Activated gamma-delta T cell (primary cell): ENCODE data around the gene LAIR1.

ENCODE experiments used
- DNase-seq: peaks from one replicate; lab custom pipeline; 2025; lab: John Stamatoyannopoulos, UW

LAIR1 gene

DNA sequence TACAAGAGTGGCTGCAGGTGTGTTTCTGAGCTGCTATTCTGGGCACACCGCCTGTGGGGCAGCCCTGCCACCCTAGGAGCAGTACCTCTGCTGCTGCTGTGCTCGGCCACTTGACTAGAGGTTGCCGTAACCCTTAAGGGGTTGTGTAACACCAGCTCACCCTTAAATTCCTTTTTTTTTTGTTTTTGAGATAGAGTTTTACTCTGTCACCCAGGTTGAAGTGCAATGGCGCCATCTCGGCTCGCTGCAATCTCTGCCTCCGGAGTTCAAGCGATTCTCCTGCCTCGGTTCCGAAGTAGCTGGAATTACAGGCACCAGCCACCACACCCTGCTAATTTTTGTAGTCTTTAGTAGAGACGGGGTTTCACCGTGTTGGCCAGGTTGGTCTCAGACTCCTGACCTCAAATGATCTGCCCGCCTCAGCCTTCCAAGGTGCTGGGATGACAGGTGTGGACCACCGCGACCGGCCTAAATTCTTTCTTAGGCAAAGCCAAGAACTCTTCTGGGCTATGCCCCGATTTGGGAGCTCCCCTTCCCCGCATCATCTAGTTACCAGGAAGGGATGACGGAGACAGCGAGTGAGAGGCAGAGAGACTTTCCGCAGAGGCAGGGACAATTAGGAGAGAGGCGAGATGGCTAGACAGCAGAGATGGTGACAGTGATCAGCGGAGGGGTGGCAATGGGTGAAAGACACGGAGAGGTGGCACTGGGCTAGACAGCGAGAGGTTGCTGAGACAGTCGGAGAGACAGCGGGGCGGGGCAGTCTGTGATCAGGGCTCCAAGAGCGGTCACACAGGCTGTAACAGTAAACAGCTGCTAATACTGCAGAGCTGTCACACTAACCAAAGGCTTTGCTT lies 47.4 kb downstream of the LAIR1 start:
- DNase-seq: no peak

DNA sequence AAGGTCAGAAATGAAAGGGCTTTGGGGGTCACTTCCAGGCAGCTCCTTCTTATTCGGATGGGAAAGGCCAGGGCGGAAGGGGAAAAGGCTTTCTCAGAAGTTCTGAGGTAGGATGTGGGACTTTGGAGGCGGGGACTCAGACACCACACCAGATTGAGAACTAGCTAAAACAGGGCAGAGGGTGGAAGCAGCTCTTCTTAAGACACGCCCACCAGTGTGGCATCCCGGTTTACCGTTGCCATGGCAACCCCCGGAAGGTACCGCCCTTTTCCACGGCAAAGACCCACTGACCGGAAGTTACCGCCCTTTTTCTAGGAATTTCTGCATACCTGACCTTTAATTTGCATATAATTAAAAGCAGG lies 48.0 kb downstream of the LAIR1 start:
- DNase-seq: no peak

DNA sequence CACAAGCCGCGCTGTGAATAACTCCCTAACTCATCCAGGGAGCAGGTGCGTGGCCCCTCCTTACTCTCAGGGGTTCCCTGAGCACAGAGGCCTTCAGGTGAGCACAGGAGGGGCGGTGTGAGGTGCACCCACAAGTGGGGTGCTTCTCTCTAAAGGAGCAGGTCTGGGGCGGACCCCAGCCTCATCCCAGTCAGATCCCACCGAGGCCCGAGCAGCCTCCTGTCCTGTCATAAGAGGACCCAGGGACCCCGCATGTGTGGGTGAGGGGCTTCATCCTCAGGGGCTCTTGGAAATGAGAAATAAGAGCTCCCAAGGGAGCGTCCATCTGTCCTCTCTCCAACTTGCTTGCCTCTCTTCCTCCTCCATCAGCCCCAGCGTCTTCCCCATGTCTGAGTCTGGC lies 48.8 kb downstream of the LAIR1 start:
- no peak for DNase-seq

DNA sequence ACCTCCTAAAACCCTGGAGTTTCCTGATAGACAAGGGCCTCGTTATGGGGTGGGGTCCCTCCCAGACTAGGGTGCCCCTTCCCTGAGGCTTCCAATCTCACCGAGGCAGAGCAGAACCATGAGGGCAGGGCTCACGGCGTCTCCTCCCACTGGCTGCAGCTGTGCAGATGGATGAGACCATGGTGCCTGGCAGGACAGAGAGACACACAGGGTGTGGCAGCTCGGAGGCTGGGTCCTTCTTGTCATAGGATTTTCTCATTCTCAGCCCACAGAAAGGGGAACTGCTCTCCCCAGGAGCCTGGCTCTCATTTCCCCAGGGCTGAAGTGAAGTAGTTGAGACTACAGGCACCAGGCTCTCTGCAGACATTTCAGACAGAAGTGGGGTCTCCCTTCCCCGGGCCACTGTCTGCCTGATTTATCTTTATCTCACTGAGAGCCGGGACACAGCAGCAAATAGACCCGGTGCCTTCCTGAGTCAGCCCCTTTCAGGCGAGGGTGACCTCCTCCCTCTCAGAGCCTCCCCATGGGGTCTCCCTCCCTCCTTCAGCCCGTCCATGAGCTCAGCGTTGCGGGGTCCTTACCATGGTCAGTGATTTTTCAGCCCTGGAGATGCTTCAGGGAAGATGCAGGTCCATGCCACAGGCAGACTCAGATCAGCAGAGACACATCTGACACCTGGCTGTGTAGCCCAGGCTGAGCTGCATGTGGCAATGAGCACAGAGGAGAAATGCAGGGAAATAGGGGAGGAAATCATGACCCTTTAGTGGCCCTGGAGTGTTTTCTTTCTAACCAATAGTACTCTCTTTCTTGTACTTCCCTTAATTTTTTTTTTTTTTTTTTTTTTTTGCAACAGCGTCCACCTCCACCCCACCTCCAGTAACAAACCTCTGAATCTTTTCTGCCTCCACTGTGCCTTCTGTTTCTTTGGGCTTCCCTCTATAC lies 52.0 kb downstream of the LAIR1 start, which contains the start of gene LILRA5:
LILRA5 (minus strand) TSS at position 731 of the 942 bp plus-strand sequence; CDS start at position 584, 147 bp downstream.
- DNase-seq: no peak

DNA sequence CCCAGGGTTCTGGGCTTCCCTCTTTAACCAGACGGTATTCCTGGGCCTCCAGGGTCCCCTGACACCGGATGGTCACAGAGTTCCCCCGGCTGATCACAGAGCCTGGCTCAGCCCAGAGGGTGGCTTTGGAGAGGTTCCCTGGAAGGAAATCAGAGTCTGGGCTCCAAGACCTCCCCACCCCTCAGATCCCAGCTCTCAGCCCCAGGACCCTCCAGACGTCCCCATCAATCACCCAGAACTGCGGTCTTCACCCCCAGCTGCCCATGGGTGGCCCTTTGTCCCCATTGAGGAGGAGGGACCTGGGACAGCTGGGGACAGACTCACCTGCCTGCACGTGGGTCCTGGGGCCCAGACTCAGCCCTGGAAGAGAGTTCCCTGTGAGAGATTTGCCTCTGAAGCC lies 52.7 kb downstream of the LAIR1 start:
- DNase-seq: no peak

DNA sequence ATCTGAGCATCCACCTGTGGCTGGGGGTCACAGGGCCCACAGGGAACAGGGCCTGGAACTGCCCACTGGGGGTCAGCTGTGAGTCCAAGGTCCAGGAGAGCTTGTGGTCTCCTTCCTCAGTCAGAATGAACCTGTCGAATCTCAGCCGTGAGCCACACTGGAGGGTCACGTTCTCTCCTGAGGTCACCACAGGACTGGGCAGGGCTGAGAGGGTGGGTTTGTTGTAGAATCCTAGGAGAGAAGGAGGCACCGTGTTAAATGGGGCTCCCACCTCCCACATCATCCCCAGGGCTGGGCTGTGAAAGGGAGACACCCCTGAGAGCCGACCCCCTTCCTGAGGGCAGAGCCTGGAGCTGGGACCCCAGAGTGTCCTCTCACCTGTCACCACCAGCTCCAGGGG lies 53.2 kb downstream of the LAIR1 start:
- no peak for DNase-seq

DNA sequence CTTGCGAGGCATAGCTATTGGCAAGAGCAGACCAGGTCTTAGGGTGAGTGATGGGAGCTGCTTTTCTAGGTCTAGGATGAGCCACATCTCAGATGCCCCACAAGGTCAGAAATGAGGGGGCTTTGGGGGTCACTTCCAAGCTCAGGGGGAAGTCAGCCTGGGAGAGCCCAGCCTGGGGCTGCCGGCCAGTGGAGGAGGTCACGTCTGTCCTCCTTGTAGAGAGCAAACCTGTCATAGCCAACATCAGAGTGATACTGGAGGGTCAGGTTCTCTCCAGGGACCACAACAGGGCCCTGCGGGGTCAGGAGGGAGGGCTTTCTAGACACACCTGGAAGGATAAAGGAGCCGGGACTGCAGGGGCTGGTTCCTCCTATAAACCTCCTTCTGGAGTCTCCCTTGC lies 54.2 kb downstream of the LAIR1 start:
- DNase-seq: no peak

DNA sequence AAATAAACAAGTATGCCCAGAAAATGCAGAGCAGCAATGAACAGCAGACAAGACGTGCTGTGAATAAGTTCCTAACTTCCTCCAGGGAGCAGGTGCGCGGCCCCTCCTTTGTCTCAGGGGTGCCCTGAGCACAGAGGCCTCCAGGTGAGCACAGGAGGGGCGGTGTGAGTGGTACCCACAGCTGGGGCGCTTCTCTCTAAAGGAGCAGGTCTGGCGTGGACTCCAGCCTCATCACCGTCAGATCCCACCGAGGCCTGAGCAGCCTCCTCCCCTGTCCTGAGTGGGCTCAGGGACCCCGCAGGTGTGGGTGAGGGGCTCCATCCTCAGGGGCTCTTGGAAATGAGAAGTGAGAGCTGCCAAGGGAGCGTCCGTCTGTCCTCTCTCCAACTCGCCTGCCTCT lies 54.9 kb downstream of the LAIR1 start:
- no peak for DNase-seq

DNA sequence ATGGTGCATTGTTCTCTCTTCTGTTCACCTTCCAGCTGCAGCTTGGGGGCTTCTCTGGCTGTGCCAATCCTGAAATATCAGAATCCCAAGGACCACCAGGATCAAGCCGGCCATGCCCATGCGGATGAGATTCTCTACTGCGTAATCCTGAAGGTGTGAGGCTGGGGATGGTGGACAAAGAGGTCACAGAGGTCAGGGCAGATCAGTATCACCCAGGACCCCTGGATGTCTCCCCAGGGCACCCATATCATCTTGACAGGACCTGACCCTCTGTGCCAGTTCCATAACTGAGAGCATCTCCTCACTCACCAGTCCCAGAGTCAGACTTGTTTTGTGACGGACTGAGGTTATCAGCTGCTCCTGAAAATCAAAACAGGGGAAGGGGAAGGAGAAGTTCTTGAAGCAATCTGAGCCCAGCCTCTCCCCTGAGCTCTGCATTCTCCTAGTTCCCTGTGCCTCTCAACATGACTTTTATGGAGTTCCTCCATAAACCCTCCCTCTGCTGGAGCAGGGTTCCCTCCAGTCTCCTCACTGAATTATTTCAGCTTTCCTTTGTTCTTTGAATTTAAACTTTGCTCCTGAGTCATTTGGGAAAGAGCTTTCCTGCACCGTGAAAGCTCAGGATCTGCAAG lies 57.2 kb downstream of the LAIR1 start:
- DNase-seq: no peak

DNA sequence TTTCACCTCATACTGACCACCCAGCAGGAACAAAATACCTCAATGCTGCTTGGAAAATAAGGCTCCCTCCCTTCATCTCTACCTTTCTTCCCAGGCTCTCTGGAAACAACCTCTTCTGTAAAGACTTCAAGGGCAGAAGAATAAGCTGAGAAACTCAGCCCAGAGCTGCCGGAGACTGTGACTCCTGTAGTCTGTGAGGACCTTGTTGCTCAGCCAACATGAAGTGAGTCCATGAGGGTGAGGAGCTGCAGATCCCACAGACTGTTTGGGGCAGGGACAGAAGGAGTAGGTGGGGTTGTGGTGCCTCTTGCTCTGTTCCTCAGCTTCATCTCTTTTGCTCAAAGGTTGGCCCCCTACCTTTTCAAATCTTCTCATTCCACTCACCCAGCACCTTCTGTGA lies 59.6 kb downstream of the LAIR1 start:
- no peak for DNase-seq

DNA sequence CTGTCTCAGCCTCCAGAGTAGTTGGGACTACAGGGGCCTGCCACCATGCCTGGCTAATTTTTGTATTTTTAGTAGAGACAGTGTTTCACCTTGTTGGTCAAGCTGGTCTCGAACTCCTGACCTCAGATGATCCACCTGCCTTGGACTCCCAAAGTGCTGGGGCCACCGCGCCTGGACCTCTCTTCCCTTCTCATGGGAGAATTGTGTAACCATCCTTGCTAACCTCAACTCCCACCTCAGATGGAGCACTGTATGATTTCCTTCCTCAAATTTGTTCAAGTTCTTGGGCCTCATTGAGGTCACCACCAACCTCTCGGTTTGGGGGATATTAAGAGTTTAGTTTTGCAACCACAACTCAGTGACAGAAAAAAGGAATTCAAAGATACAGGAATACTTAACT lies 62.5 kb downstream of the LAIR1 start:
- DNase-seq: no peak
